HG02759 (cell line): Measurements from ENCODE around the gene PIK3R3.

Experiments used
- ATAC-seq: cut with Tn5 transposase; IDR thresholded peaks from one replicate; pipeline ENCODE4 v1.9.1; 2021; ENCODE audit warnings: mild to moderate bottlenecking, moderate library complexity; ENCODE audit not compliant: unreplicated experiment

PIK3R3 gene

DNA sequence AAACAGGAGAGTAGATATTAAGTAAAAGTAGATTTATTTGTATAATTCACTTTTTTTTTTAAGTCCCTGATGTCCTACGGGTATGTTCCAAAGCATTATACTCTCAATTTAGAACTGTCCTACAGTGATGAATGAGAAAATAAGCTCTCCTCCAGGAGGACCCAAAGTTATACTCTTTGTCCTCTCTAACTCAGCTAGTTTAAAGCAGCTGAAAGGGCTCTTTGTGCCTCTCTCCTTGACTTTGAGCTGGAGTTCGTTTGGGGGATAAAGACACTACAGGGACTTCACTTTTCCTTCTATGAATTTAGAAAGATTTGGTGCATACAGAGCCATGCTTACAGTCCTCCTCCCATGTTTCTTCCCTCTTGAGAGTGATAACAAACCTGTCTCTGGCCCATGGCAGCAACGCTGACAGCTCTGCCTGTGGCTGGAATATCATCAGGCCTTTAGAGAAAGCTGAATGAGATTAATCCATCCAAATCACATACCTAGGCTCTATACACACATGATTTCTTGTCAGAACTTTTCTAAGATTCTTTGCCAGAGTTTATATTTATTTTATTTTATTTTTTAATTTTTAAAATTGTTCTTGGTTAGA is 134.3 kb downstream of the PIK3R3 start:
- ATAC-seq, result no peak

DNA sequence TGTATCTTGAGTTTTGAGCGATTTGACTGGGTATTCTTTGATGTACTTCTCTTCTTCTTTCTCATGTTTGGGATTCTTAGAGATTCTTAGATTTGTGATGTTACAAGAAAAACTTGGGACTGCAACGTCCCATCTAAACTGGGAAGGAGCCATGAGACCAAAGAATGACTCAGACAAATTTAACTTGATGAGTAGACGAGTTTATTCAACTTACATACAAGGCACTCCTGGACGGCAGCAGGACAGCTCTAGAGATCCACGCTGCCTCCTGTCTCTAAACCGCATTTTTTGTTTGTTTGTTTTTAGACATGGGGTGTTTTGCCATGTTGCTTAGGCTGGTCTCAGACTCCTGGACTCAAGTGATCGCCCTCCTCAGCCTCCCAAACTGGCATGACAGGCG is 137.1 kb downstream of the PIK3R3 start:
- ATAC-seq, result no peak

DNA sequence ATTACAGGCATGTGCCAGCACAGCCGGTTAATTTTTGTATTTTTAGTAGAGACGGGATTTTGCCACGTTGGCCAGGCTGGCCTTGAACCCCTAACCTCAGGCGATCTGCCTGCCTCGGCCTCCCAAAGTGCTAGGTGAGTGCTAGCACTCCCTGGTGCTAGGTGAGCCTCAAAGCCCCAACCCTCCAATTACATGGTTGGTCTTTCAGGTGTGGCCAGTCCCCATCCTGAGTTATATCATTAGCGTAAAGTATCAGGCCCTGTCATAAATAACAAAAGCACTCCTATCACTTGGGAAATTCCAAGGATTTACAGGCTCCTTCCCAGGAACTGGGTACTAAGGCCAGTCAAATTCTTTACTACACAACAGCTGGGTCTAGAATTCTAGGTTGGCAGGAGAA is 138.0 kb downstream of the PIK3R3 start:
- ATAC-seq, result no peak
